Caco-2 (cell line): ENCODE data around the gene ARHGEF1. TPM values are rescaled to one million over a fixed set of nuclear protein-coding genes. Genes with fewer than 3 reads are reported as not detected.

Experiments
- BruUV-seq: library from RNA; stranded (reverse); fragments of 400-500 nt; replicated peaks from 2 replicates; lab custom pipeline; 2021; lab: Mats Ljungman, UMichigan
- CTCF ChIA-PET: fragments of 300-600 bp; sonication (Branson Sonifier 250); formaldehyde crosslinking; loops from one replicate; lab custom pipeline; 2022; ENCODE audit warnings: antibody characterized with exemption; lab: Charles Lee
- POLR2A ChIA-PET: fragments of 300-600 bp; sonication (Branson Sonifier 250); formaldehyde crosslinking; loops from one replicate; lab custom pipeline; 2022; ENCODE audit warnings: antibody characterized with exemption; lab: Charles Lee
- DNase-seq, 2 experiments: peaks; one replicate each; pipeline versions ENCODE4 v3.0.0 to v3.0.0-alpha.2; 2020 to 2022
- H3K27me3 ChIP-seq: replicated peaks from 2 replicates; pipeline ENCODE4 v1.6.0; 2011; ENCODE audit warnings: low read length; ENCODE audit not compliant: control insufficient read depth, insufficient read depth
- H3K36me3 ChIP-seq: 2 replicates; pipeline ENCODE4 v1.5.1; 2011; ENCODE audit warnings: low read length; ENCODE audit not compliant: control insufficient read depth, insufficient read depth
- H3K4me1 ChIP-seq: fragments of 250-450 bp; sonication (Bioruptor Pico); 2 replicates; pipeline ENCODE4 v1.5.1; 2020; ENCODE audit warnings: mild to moderate bottlenecking
- H3K4me3 ChIP-seq: 2 replicates; pipeline ENCODE4 v1.5.1; 2011; ENCODE audit warnings: low read depth, mild to moderate bottlenecking, control low read depth, low read length
- H3K9me3 ChIP-seq: fragments of 250-450 bp; sonication (Bioruptor Pico); 2 replicates; pipeline ENCODE4 v1.5.1; 2020; ENCODE audit warnings: mild to moderate bottlenecking, moderate library complexity
- H3K27ac Mint-ChIP-seq: one replicate; pipeline ENCODE4 v1.8.0; 2022; ENCODE audit warnings: mixed read lengths; ENCODE audit not compliant: unreplicated experiment
- H3K27me3 Mint-ChIP-seq: one replicate; pipeline ENCODE4 v1.8.0; 2022; ENCODE audit warnings: mixed read lengths; ENCODE audit not compliant: insufficient read depth, unreplicated experiment
- H3K36me3 Mint-ChIP-seq: one replicate; pipeline ENCODE4 v1.8.0; 2022; ENCODE audit warnings: mild to moderate bottlenecking, mixed read lengths; ENCODE audit not compliant: insufficient read depth, unreplicated experiment
- H3K4me1 Mint-ChIP-seq: one replicate; pipeline ENCODE4 v1.8.0; 2022; ENCODE audit warnings: low read depth, mixed read lengths; ENCODE audit not compliant: unreplicated experiment
- H3K4me3 Mint-ChIP-seq: one replicate; pipeline ENCODE4 v1.8.0; 2022; ENCODE audit warnings: mild to moderate bottlenecking, moderate library complexity, mixed read lengths; ENCODE audit not compliant: unreplicated experiment
- H3K9me3 Mint-ChIP-seq: one replicate; pipeline ENCODE4 v1.8.0; 2022; ENCODE audit warnings: mixed read lengths; ENCODE audit not compliant: unreplicated experiment
- CTCF ChIP-seq, 2 experiments: fragments of 200-600 bp in 1 of 2; IDR thresholded peaks; 1 replicate in 1 of 2; 2 replicates in 1 of 2; pipeline versions ENCODE4 v1.5.1 to v1.8.0; 2011 to 2022; ENCODE audit warnings: antibody characterized with exemption in 1 of 2, control low read depth in 1 of 2, inconsistent platforms in 1 of 2, low read depth in 1 of 2, low read length in 1 of 2, mild to moderate bottlenecking in 1 of 2, moderate library complexity in 1 of 2; ENCODE audit not compliant: insufficient read depth in 1 of 2, severe bottlenecking in 1 of 2, unreplicated experiment in 1 of 2
- intact Hi-C: fragments of 100-400 bp; cut with micrococcal nuclease; formaldehyde crosslinking; loops from one replicate; pipeline ENCODE4 v1.10.0; 2022; ENCODE audit not compliant: unreplicated experiment
- total RNA-seq: library from RNA; stranded (reverse); gene quantifications from 2 replicates; pipeline ENCODE4 v1.2.3, GENCODE V29; 2022

Gene ARHGEF1
- total RNA-seq, 1 experiment from 2014 or later = 63.5 TPM

- no peak overlapping the region for H3K27ac Mint-ChIP-seq
- intact Hi-C loops = no loop called here
- no peak for DNase-seq
- BruUV-seq = no TSS peak
- no peak for TF ChIP-seq CTCF (IDR thresholded peaks at IDR 0.05; ENCODE audit: insufficient read depth in 1 of 2, low read depth in 1 of 2, low read length in 1 of 2, severe bottlenecking in 1 of 2, unreplicated experiment in 1 of 2)
- H3K4me3 ChIP-seq = peak overlapping the region; percentile 59
- no peaks in the 10 kb centered on the region for H3K36me3 ChIP-seq
- peaks cover 18% of the 10 kb centered on the region for H3K4me1 Mint-ChIP-seq
- H3K27me3 ChIP-seq = no peaks in the 10 kb centered on the region; the same call in 1 of the 2 replicates
- H3K4me1 ChIP-seq = peaks cover 24% of the 10 kb centered on the region
- no peaks in the 10 kb centered on the region for H3K9me3 Mint-ChIP-seq
- peaks cover 6% of the 10 kb centered on the region for H3K27me3 Mint-ChIP-seq
- POLR2A ChIA-PET = interaction anchor here (0.7 kb wide), 1 partner anchor 43 kb away, joined by 4 read pairs; no protein-coding TSS in a partner anchor
- H3K9me3 ChIP-seq = no peaks in the 10 kb centered on the region
- peak overlapping the region; percentile 81 for H3K4me3 Mint-ChIP-seq
- H3K36me3 Mint-ChIP-seq = no peaks in the 10 kb centered on the region
- CTCF ChIA-PET = interaction anchor here (0.6 to 1.0 kb wide), 5 partner anchors 15 to 564 kb away, joined by 3 to 5 read pairs (median 4); partner anchors contain the start of gene B9D2
Observed at GRCh38 chr19:41927497-41928192, 44.7 kb downstream of the ARHGEF1 start.

GRCh38 chr19:41928221-41928683 is 45.3 kb downstream of the ARHGEF1 start, which contains the start of gene ERFL:
TSS of gene ERFL (minus strand) at chr19:41928449. CDS start at chr19:41912919, 15,530 bp downstream.
- no peak within 1 kb of the TSS for H3K27ac Mint-ChIP-seq
- Histone ChIP-seq H3K4me1 (peaks cover 24% of the 10 kb centered on the region), H3K9me3 (no peaks in the 10 kb centered on the region), H3K4me3 (peak within 1 kb of the TSS; percentile 59), H3K27me3 (no peaks in the 10 kb centered on the region; the same call in 1 of the 2 replicates), H3K36me3 (no peaks in the 10 kb centered on the region)
- no peak for TF ChIP-seq CTCF (IDR thresholded peaks at IDR 0.05; ENCODE audit: insufficient read depth in 1 of 2, low read depth in 1 of 2, low read length in 1 of 2, severe bottlenecking in 1 of 2, unreplicated experiment in 1 of 2)
- H3K36me3 Mint-ChIP-seq = no peaks in the 10 kb centered on the region
- intact Hi-C loops = no loop called here
- CTCF ChIA-PET = interaction anchor here (0.6 to 1.0 kb wide), 6 partner anchors 9 to 564 kb away, joined by 3 to 8 read pairs (median 4); partner anchors contain the start of gene B9D2
- H3K4me1 Mint-ChIP-seq = peaks cover 17% of the 10 kb centered on the region
- BruUV-seq = no TSS peak
- H3K9me3 Mint-ChIP-seq = no peaks in the 10 kb centered on the region
- peak within 1 kb of the TSS; percentile 81 for H3K4me3 Mint-ChIP-seq
- DNase-seq = no peak
- POLR2A ChIA-PET = interaction anchor here (0.7 kb wide), 1 partner anchor 44 kb away, joined by 4 read pairs; no protein-coding TSS in a partner anchor
- H3K27me3 Mint-ChIP-seq = peaks cover 4% of the 10 kb centered on the region

GRCh38 chr19:41928754-41929535 is 46.0 kb downstream of the ARHGEF1 start:
- H3K9me3 Mint-ChIP-seq = no peaks in the 10 kb centered on the region
- peaks cover 20% of the 10 kb centered on the region for H3K4me1 Mint-ChIP-seq
- ChIA-PET CTCF (interaction anchor here (0.6 to 1.0 kb wide), 5 partner anchors 9 to 41 kb away, joined by 3 to 8 read pairs (median 4); no protein-coding TSS in a partner anchor), POLR2A (interaction anchor here (0.7 kb wide), 1 partner anchor 44 kb away, joined by 4 read pairs; no protein-coding TSS in a partner anchor)
- intact Hi-C loops = no loop called here
- no peak overlapping the region for H3K27ac Mint-ChIP-seq
- no peaks in the 10 kb centered on the region for H3K9me3 ChIP-seq
- H3K27me3 Mint-ChIP-seq = peaks cover 6% of the 10 kb centered on the region
- H3K4me3 Mint-ChIP-seq = peak overlapping the region; percentile 81
- H3K4me3 ChIP-seq = peak overlapping the region; percentile 59
- TF ChIP-seq CTCF (IDR thresholded peaks at IDR 0.05; ENCODE audit: insufficient read depth in 1 of 2, low read depth in 1 of 2, low read length in 1 of 2, severe bottlenecking in 1 of 2, unreplicated experiment in 1 of 2) = peak in 1 of 2 experiments; percentile 23
- no peaks in the 10 kb centered on the region; the same call in 1 of the 2 replicates for H3K27me3 ChIP-seq
- H3K4me1 ChIP-seq = peaks cover 24% of the 10 kb centered on the region
- no peak for DNase-seq
- no TSS peak for BruUV-seq
- no peaks in the 10 kb centered on the region for H3K36me3 ChIP-seq
- H3K36me3 Mint-ChIP-seq = no peaks in the 10 kb centered on the region
